DND-41 (cell line): ENCODE data around the gene RAPGEF2.

Source experiments
- ATAC-seq: fragments of 200-7000 bp; cut with Tn5 transposase; 3 replicates; pipeline ENCODE4 v1.9.1; 2021; ENCODE audit warnings: low read depth; ENCODE audit not compliant: insufficient read depth
- DNase-seq: peaks from one replicate; pipeline ENCODE4 v3.0.0-alpha.2; 2020
- H2AFZ ChIP-seq: 2 replicates; pipeline ENCODE4 v1.6.0; 2012; ENCODE audit warnings: low read depth, low read length
- H3K27ac ChIP-seq: 2 replicates; pipeline ENCODE4 v1.5.1; 2012; ENCODE audit warnings: low read length, inconsistent platforms
- H3K27me3 ChIP-seq: fragments of 200-600 bp; sonication (generic); 2 replicates; pipeline ENCODE4 v1.6.0; 2012; ENCODE audit warnings: low read length, mild to moderate bottlenecking, inconsistent platforms; ENCODE audit not compliant: insufficient read depth, poor library complexity
- H3K36me3 ChIP-seq: 2 replicates; pipeline ENCODE4 v1.5.1; 2012; ENCODE audit warnings: low read length, inconsistent platforms; ENCODE audit not compliant: insufficient read depth
- H3K4me1 ChIP-seq: 2 replicates; pipeline ENCODE4 v1.5.1; 2012; ENCODE audit warnings: mild to moderate bottlenecking, low read length; ENCODE audit not compliant: insufficient read depth
- H3K4me2 ChIP-seq: 2 replicates; pipeline ENCODE4 v1.6.0; 2012; ENCODE audit warnings: mild to moderate bottlenecking, moderate library complexity, low read length, inconsistent platforms; ENCODE audit not compliant: insufficient read depth
- H3K4me3 ChIP-seq, 2 experiments: fragments of 200-600 bp in 1 of 2; shearing (Covaris generic) in 1 of 2; 2 replicates each; pipeline ENCODE4 v1.5.1; 2012 to 2016; ENCODE audit warnings: inconsistent platforms in 2 of 2, low read length in 2 of 2, mild to moderate bottlenecking in 2 of 2, low read depth in 1 of 2, moderate library complexity in 1 of 2
- H3K79me2 ChIP-seq: 2 replicates; pipeline ENCODE4 v1.6.0; 2012; ENCODE audit warnings: low read length, inconsistent platforms; ENCODE audit not compliant: insufficient read depth
- H3K9ac ChIP-seq: 2 replicates; pipeline ENCODE4 v1.6.0; 2012; ENCODE audit warnings: low read depth, mild to moderate bottlenecking, inconsistent platforms, low read length, moderate library complexity
- H3K9me3 ChIP-seq: 2 replicates; pipeline ENCODE4 v1.5.1; 2012; ENCODE audit warnings: low read length, moderate library complexity, mild to moderate bottlenecking, inconsistent platforms; ENCODE audit not compliant: insufficient read depth, severe bottlenecking
- H4K20me1 ChIP-seq: 2 replicates; pipeline ENCODE4 v1.6.0; 2012; ENCODE audit warnings: low read length; ENCODE audit not compliant: insufficient read depth
- EZH2 ChIP-seq: IDR thresholded peaks from 3 replicates; pipeline ENCODE4 v1.6.1; 2012; ENCODE audit warnings: borderline replicate concordance, low read depth, mild to moderate bottlenecking, moderate library complexity, low read length, inconsistent platforms; ENCODE audit not compliant: severe bottlenecking
- TF ChIP-seq, protein P1 (sequence below): IDR thresholded peaks from 2 replicates; pipeline ENCODE4 v1.5.1; 2012; ENCODE audit warnings: borderline replicate concordance, low read length, moderate library complexity, mild to moderate bottlenecking; ENCODE audit not compliant: poor library complexity, severe bottlenecking; ENCODE audit errors: extremely low read depth

Gene RAPGEF2

DNA sequence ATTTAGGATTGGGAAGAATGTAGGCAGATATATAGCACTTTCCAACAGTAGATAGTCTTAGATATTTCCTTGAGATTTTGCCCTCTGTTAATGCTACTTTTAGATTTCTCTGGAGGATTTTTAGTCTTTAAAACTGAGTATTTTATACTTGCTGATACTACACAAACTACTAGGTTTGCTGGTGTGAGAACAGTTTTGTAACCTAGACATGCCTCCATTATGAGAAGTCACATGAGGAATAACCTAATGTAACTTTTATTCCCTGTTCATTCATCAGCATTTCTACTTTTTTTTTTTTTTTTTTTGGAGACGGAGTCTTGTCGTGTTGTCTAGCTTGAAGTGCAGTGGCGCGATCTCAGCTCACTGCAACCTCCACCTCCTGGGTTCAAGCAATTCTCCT is 137.2 kb downstream of the RAPGEF2 start:
- H3K27ac ChIP-seq: no peak overlapping the region
- H3K27me3 ChIP-seq: no peaks in the 10 kb centered on the region
- H3K9me3 ChIP-seq: no peaks in the 10 kb centered on the region
- no peak overlapping the region for H3K4me3 ChIP-seq
- H3K79me2 ChIP-seq: no peaks in the 10 kb centered on the region
- no peak for DNase-seq
- H3K4me1 ChIP-seq: no peaks in the 10 kb centered on the region
- no peak overlapping the region for H3K4me2 ChIP-seq
- no peaks in the 10 kb centered on the region for H3K36me3 ChIP-seq
- no peaks in the 10 kb centered on the region for H4K20me1 ChIP-seq
- ATAC-seq: no peak
- no peak overlapping the region for H2AFZ ChIP-seq
- TF ChIP-seq EZH2: no peak
- TF ChIP-seq, protein P1, sequence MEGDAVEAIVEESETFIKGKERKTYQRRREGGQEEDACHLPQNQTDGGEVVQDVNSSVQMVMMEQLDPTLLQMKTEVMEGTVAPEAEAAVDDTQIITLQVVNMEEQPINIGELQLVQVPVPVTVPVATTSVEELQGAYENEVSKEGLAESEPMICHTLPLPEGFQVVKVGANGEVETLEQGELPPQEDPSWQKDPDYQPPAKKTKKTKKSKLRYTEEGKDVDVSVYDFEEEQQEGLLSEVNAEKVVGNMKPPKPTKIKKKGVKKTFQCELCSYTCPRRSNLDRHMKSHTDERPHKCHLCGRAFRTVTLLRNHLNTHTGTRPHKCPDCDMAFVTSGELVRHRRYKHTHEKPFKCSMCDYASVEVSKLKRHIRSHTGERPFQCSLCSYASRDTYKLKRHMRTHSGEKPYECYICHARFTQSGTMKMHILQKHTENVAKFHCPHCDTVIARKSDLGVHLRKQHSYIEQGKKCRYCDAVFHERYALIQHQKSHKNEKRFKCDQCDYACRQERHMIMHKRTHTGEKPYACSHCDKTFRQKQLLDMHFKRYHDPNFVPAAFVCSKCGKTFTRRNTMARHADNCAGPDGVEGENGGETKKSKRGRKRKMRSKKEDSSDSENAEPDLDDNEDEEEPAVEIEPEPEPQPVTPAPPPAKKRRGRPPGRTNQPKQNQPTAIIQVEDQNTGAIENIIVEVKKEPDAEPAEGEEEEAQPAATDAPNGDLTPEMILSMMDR: no peak
- H3K9ac ChIP-seq: no peak overlapping the region

DNA sequence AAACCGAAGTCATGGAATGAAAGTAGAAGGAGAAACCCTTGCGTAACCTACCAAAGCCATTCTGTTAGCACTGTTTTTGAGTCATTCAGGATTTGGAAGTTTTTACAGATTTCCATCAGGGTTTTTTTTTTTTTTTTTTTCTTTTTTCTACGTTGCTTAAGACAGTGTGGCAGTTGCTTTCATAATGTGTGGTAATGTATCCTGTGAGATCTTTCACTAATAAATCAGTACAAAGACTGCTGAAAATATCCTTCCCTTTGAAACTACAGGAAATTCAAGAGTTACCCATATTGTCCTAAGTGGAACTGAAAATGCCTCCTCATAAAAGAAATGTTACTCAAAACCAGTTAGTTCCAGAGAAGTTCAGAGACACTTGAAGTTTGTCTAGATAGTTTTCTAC is 137.8 kb downstream of the RAPGEF2 start:
- DNase-seq (no peak), ATAC-seq (no peak)
- Histone ChIP-seq H3K9me3 (no peaks in the 10 kb centered on the region), H2AFZ (no peak overlapping the region), H3K9ac (no peak overlapping the region), H3K4me1 (no peaks in the 10 kb centered on the region), H3K4me3 (no peak overlapping the region), H3K36me3 (no peaks in the 10 kb centered on the region), H3K79me2 (no peaks in the 10 kb centered on the region), H3K27ac (no peak overlapping the region), H3K4me2 (no peak overlapping the region), H4K20me1 (no peaks in the 10 kb centered on the region), H3K27me3 (no peaks in the 10 kb centered on the region)
- TF ChIP-seq EZH2: no peak
- TF ChIP-seq, protein P1: no peak

DNA sequence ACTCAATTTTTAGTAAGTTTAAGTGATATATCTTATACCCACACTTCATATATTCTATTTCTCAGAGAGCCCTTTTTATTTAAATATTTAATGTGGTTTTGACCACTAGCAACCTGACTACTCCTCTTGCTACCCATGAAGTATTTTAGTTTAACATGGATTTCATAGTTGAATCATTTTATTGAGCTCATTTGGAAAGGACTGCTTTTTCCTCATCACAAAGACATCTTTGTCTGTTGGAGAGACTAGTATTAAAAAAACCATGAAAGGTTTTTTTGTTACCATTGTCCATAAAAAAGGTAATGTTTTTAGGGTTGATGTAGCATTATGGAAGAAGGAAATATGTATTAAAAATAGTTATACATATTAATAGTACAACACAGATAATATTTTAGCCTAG is 139.5 kb downstream of the RAPGEF2 start:
- no peak overlapping the region for H3K27ac ChIP-seq
- no peaks in the 10 kb centered on the region for H3K79me2 ChIP-seq
- ATAC-seq: no peak
- DNase-seq: no peak
- no peak overlapping the region for H2AFZ ChIP-seq
- no peaks in the 10 kb centered on the region for H3K36me3 ChIP-seq
- no peak overlapping the region for H3K4me3 ChIP-seq
- H4K20me1 ChIP-seq: no peaks in the 10 kb centered on the region
- H3K9ac ChIP-seq: no peak overlapping the region
- H3K4me1 ChIP-seq: no peaks in the 10 kb centered on the region
- H3K4me2 ChIP-seq: no peak overlapping the region
- TF ChIP-seq EZH2: no peak
- TF ChIP-seq, protein P1: no peak
- no peaks in the 10 kb centered on the region for H3K9me3 ChIP-seq
- no peaks in the 10 kb centered on the region for H3K27me3 ChIP-seq

DNA sequence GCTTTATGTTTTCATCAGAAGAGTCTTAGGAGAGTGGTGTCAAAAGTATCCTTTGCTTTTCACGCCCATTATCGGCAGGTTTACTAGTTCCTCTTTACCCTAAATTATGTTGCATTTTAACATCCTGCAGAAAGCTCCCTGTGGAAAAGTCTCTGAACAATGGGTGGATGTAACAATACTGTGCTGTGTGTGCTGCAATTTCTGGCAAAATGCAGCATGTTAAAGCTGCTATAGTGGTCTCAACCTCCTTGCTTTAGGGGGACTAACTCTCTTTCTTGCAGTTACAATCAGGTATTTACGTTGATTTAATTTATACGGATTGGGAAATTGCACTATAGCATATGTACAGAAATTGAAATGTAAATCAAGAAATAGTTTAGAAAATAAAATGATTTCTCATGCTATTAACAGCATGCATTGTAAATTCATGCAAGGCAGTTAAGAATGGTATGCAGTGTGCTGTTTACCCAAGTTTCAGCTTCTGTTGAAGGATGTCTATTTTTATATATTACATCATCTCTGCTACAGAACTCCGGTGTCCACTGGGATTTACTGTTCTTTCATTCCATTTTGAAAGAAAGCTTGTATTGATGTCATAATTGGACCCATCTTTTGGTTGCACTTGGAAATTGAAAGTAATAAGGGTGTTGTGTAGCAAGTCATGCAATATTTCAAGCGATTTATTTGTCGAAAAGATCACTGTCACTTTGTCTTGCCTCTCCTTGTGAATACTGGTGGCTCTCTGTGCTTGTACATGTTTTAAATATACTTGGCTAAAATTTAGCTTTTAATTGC is 145.7 kb downstream of the RAPGEF2 start:
- Histone ChIP-seq H3K4me2 (no peak overlapping the region), H3K9ac (no peak overlapping the region), H3K36me3 (peaks cover 8% of the 10 kb centered on the region), H3K27ac (no peak overlapping the region), H3K27me3 (no peaks in the 10 kb centered on the region), H2AFZ (no peak overlapping the region), H3K9me3 (peaks cover 7% of the 10 kb centered on the region), H3K4me3 (no peak overlapping the region), H3K79me2 (no peaks in the 10 kb centered on the region), H4K20me1 (no peaks in the 10 kb centered on the region), H3K4me1 (peaks cover 2% of the 10 kb centered on the region; the same call in 1 of the 2 replicates)
- no peak for DNase-seq
- TF ChIP-seq EZH2: no peak
- TF ChIP-seq, protein P1: no peak
- ATAC-seq: no peak
